ENCODE measurements around the gene PILRA. TPM values are rescaled to one million over a fixed set of nuclear protein-coding genes. Genes with fewer than 3 reads are reported as not detected.

The PILRA gene
- total and polyA plus RNA-seq, 2 of the 13 experiments (the other 11 are each of a cell fraction or from before 2014, with no cell fraction given) = 0.13 to 1.3 TPM

GRCh38 chr7:100428199-100428966, 55.1 kb downstream of the PILRA start, which contains the start of gene ZCWPW1 (continued):
- TF ChIP-seq MBD4 (IDR thresholded peaks at IDR 0.05; ENCODE audit: borderline replicate concordance, low read length) (no peak), ZNF557 (CRISPR knock-in tag; IDR thresholded peaks at IDR 0.05) (peak; percentile 93; the same call in 1 of the 2 replicates), NCOA5 (CRISPR knock-in tag; IDR thresholded peaks at IDR 0.05) (0 out of 2 replicates have a peak, but pooled peaks have one; percentile 82), ZNF335 (CRISPR knock-in tag; IDR thresholded peaks at IDR 0.05) (peak; percentile 100), ZNF30 (CRISPR knock-in tag; IDR thresholded peaks at IDR 0.05) (no peak), EP300 (IDR thresholded peaks at IDR 0.05; ENCODE audit: low read depth in 2 of 2, low read length in 2 of 2) (no peak; a peak in 1 of 4 replicates), EP300 (CRISPR knock-in tag; IDR thresholded peaks at IDR 0.05; ENCODE audit: borderline replicate concordance) (peak; percentile 38), U2AF2 (IDR thresholded peaks at IDR 0.05; ENCODE audit: low read depth, low read length) (0 out of 2 replicates have a peak, but pooled peaks have one; percentile 8), GABPB1 (CRISPR knock-in tag; IDR thresholded peaks at IDR 0.05) (peak; percentile 83), ZSCAN22 (CRISPR knock-in tag; IDR thresholded peaks at IDR 0.05) (0 out of 2 replicates have a peak, but pooled peaks have one; percentile 6), MAFF (IDR thresholded peaks at IDR 0.05; ENCODE audit: low read depth, low read length) (no peak), MTA3 (CRISPR knock-in tag; IDR thresholded peaks at IDR 0.05) (no peak), MIER2 (CRISPR knock-in tag; IDR thresholded peaks at IDR 0.05) (no peak; the same call in 1 of the 2 replicates), ZNF704 (CRISPR knock-in tag; IDR thresholded peaks at IDR 0.05; ENCODE audit: borderline replicate concordance) (peak; percentile 82; the same call in 1 of the 2 replicates), PHF8 (CRISPR knock-in tag; IDR thresholded peaks at IDR 0.05) (peak; percentile 83), ZSCAN25 (CRISPR knock-in tag; IDR thresholded peaks at IDR 0.05) (peak; percentile 21; the same call in 1 of the 2 replicates), ZNF260 (CRISPR knock-in tag; IDR thresholded peaks at IDR 0.05; ENCODE audit: borderline replicate concordance, low read depth) (no peak), MAFG (CRISPR knock-in tag; IDR thresholded peaks at IDR 0.05) (no peak), ZKSCAN8 (CRISPR knock-in tag; IDR thresholded peaks at IDR 0.05; ENCODE audit: borderline replicate concordance) (no peak), ZKSCAN5 (CRISPR knock-in tag; IDR thresholded peaks at IDR 0.05) (0 out of 2 replicates have a peak, but pooled peaks have one; percentile 56), GABPA (IDR thresholded peaks at IDR 0.05; ENCODE audit: low read depth, low read length) (no peak), GABPA (CRISPR knock-in tag; IDR thresholded peaks at IDR 0.05; ENCODE audit: low read depth) (peak; percentile 78)
- TF ChIP-seq, protein P1, sequence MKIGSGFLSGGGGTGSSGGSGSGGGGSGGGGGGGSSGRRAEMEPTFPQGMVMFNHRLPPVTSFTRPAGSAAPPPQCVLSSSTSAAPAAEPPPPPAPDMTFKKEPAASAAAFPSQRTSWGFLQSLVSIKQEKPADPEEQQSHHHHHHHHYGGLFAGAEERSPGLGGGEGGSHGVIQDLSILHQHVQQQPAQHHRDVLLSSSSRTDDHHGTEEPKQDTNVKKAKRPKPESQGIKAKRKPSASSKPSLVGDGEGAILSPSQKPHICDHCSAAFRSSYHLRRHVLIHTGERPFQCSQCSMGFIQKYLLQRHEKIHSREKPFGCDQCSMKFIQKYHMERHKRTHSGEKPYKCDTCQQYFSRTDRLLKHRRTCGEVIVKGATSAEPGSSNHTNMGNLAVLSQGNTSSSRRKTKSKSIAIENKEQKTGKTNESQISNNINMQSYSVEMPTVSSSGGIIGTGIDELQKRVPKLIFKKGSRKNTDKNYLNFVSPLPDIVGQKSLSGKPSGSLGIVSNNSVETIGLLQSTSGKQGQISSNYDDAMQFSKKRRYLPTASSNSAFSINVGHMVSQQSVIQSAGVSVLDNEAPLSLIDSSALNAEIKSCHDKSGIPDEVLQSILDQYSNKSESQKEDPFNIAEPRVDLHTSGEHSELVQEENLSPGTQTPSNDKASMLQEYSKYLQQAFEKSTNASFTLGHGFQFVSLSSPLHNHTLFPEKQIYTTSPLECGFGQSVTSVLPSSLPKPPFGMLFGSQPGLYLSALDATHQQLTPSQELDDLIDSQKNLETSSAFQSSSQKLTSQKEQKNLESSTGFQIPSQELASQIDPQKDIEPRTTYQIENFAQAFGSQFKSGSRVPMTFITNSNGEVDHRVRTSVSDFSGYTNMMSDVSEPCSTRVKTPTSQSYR (CRISPR knock-in tag; IDR thresholded peaks at IDR 0.05; ENCODE audit: borderline replicate concordance) = peak; percentile 68; the same call in 1 of the 2 replicates
- TF ChIP-seq, protein P2, sequence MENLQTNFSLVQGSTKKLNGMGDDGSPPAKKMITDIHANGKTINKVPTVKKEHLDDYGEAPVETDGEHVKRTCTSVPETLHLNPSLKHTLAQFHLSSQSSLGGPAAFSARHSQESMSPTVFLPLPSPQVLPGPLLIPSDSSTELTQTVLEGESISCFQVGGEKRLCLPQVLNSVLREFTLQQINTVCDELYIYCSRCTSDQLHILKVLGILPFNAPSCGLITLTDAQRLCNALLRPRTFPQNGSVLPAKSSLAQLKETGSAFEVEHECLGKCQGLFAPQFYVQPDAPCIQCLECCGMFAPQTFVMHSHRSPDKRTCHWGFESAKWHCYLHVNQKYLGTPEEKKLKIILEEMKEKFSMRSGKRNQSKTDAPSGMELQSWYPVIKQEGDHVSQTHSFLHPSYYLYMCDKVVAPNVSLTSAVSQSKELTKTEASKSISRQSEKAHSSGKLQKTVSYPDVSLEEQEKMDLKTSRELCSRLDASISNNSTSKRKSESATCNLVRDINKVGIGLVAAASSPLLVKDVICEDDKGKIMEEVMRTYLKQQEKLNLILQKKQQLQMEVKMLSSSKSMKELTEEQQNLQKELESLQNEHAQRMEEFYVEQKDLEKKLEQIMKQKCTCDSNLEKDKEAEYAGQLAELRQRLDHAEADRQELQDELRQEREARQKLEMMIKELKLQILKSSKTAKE (CRISPR knock-in tag; IDR thresholded peaks at IDR 0.05; ENCODE audit: borderline replicate concordance) = peak; percentile 40; the same call in 1 of the 2 replicates

All from HepG2 (cell line).